ENCODE data around the gene TSPAN19.

TSPAN19 gene

GRCh38 chr12:84983289-84983688 is 52.8 kb downstream of the TSPAN19 start:
- Histone ChIP-seq H3K27ac (replicated peaks) (no peak overlapping the region), H3K4me3 (replicated peaks; ENCODE audit: insufficient read depth, low read length) (no peak overlapping the region), H3K27me3 (ENCODE audit: insufficient read depth, poor library complexity, severe bottlenecking) (no peaks in the 10 kb centered on the region)
- no peak for DNase-seq (ENCODE audit: low read depth in 1 of 2, low spot score in 1 of 2)
- TF ChIP-seq POLR2AphosphoS5 (IDR thresholded peaks at IDR 0.05; ENCODE audit: low read depth) = no peak
- TF ChIP-seq CTCF (IDR thresholded peaks at IDR 0.05; ENCODE audit: insufficient read depth, low read length) = no peak
- no peak for TF ChIP-seq SPI1 (IDR thresholded peaks at IDR 0.05; ENCODE audit: borderline replicate concordance, low read depth)
- TF ChIP-seq GABPA (IDR thresholded peaks at IDR 0.05; ENCODE audit: low read depth) = no peak
- TF ChIP-seq REST (IDR thresholded peaks at IDR 0.05; ENCODE audit: insufficient replicate concordance, low read depth) = no peak

- DNase-seq (ENCODE audit: low read depth in 1 of 2, low spot score in 1 of 2) = no peak
- TF ChIP-seq CTCF (IDR thresholded peaks at IDR 0.05; ENCODE audit: insufficient read depth, low read length) = no peak
- TF ChIP-seq REST (IDR thresholded peaks at IDR 0.05; ENCODE audit: insufficient replicate concordance, low read depth) = no peak
- no peak for TF ChIP-seq SPI1 (IDR thresholded peaks at IDR 0.05; ENCODE audit: borderline replicate concordance, low read depth)
- no peak for TF ChIP-seq GABPA (IDR thresholded peaks at IDR 0.05; ENCODE audit: low read depth)
- TF ChIP-seq POLR2AphosphoS5 (IDR thresholded peaks at IDR 0.05; ENCODE audit: low read depth) = no peak
- no peak overlapping the region for H3K27ac ChIP-seq (replicated peaks)
Observed at GRCh38 chr12:84982888-84983287, 53.2 kb downstream of the TSPAN19 start.

GRCh38 chr12:84978921-84979320 is 57.2 kb downstream of the TSPAN19 start:
- Histone ChIP-seq H3K27ac (replicated peaks) (no peak overlapping the region), H3K4me3 (replicated peaks; ENCODE audit: insufficient read depth, low read length) (no peak overlapping the region), H3K27me3 (ENCODE audit: insufficient read depth, poor library complexity, severe bottlenecking) (no peaks in the 10 kb centered on the region)
- DNase-seq (ENCODE audit: low read depth in 1 of 2, low spot score in 1 of 2) = no peak
- no peak for TF ChIP-seq GABPA (IDR thresholded peaks at IDR 0.05; ENCODE audit: low read depth)
- TF ChIP-seq CTCF (IDR thresholded peaks at IDR 0.05; ENCODE audit: insufficient read depth, low read length) = no peak
- TF ChIP-seq SPI1 (IDR thresholded peaks at IDR 0.05; ENCODE audit: borderline replicate concordance, low read depth) = no peak
- no peak for TF ChIP-seq POLR2AphosphoS5 (IDR thresholded peaks at IDR 0.05; ENCODE audit: low read depth)
- no peak for TF ChIP-seq REST (IDR thresholded peaks at IDR 0.05; ENCODE audit: insufficient replicate concordance, low read depth)

More at GRCh38 chr12:84982888-84983287, 53.2 kb downstream of the TSPAN19 start:
- H3K4me3 ChIP-seq (replicated peaks; ENCODE audit: insufficient read depth, low read length) = no peak overlapping the region
- H3K27me3 ChIP-seq (ENCODE audit: insufficient read depth, poor library complexity, severe bottlenecking) = no peaks in the 10 kb centered on the region

Measured in HL-60 (cell line).